Neural cell (in vitro differentiated cells): ENCODE results near the gene GAB2. TPM values are rescaled to one million over a fixed set of nuclear protein-coding genes. Genes with fewer than 3 reads are reported as not detected.

Experiments
- H2AFZ ChIP-seq: fragments of 200-600, 300-800 bp; sonication (generic), shearing (Covaris generic); 2 replicates; pipeline ENCODE4 v1.6.0; 2014; ENCODE audit warnings: low read depth, mild to moderate bottlenecking, antibody characterized with exemption, low read length, moderate library complexity
- H3F3A ChIP-seq: fragments of 200-600 bp; shearing (Covaris generic); 2 replicates; pipeline ENCODE4 v1.6.1; 2016; ENCODE audit warnings: mild to moderate bottlenecking, moderate library complexity, mixed read lengths, antibody characterized with exemption, low read length; ENCODE audit not compliant: insufficient read depth, poor library complexity, severe bottlenecking
- H3K27ac ChIP-seq: fragments of 200-600, 300-800 bp; sonication (generic), shearing (Covaris generic); 2 replicates; pipeline ENCODE4 v1.5.1; 2014; ENCODE audit warnings: mild to moderate bottlenecking, low read length, moderate library complexity
- H3K27me3 ChIP-seq: fragments of 300-800, 200-600 bp; sonication (generic), shearing (Covaris generic); 2 replicates; pipeline ENCODE4 v1.6.0; 2014; ENCODE audit warnings: mild to moderate bottlenecking, low read depth, low read length, moderate library complexity; ENCODE audit not compliant: insufficient read depth
- H3K36me3 ChIP-seq: fragments of 300-800, 200-600 bp; sonication (generic), shearing (Covaris generic); 2 replicates; pipeline ENCODE4 v1.5.1; 2014; ENCODE audit warnings: mild to moderate bottlenecking, antibody characterized with exemption, low read length, moderate library complexity; ENCODE audit not compliant: insufficient read depth
- H3K4me2 ChIP-seq: fragments of 300-800, 200-600 bp; sonication (generic), shearing (Covaris generic); 2 replicates; pipeline ENCODE4 v1.6.0; 2014; ENCODE audit warnings: mild to moderate bottlenecking, low read length
- H3K4me3 ChIP-seq: fragments of 300-800, 200-600 bp; sonication (generic), shearing (Covaris generic); 2 replicates; pipeline ENCODE4 v1.5.1; 2014; ENCODE audit warnings: mild to moderate bottlenecking, low read length, moderate library complexity
- H3K79me2 ChIP-seq: fragments of 200-600 bp; shearing (Covaris generic); replicated peaks from 2 replicates; pipeline ENCODE4 v1.6.0; 2014; ENCODE audit warnings: mild to moderate bottlenecking, low read length, moderate library complexity; ENCODE audit not compliant: insufficient read depth
- H3K9ac ChIP-seq: fragments of 300-800, 200-600 bp; sonication (generic), shearing (Covaris generic); 2 replicates; pipeline ENCODE4 v1.6.1; 2016; ENCODE audit warnings: mild to moderate bottlenecking, low read length, mixed read lengths
- H3K9me2 ChIP-seq: fragments of 200-600 bp; shearing (Covaris generic); 2 replicates; pipeline ENCODE4 v1.6.1; 2016; ENCODE audit warnings: mild to moderate bottlenecking, low read length, mixed read lengths; ENCODE audit not compliant: insufficient read depth
- H3K9me3 ChIP-seq: fragments of 200-600, 300-800 bp; sonication (generic), shearing (Covaris generic); 2 replicates; pipeline ENCODE4 v1.6.1; 2016; ENCODE audit warnings: mild to moderate bottlenecking, mixed run types, low read length, moderate library complexity, mixed read lengths
- H4K20me1 ChIP-seq: fragments of 200-600 bp; shearing (Covaris generic); 2 replicates; pipeline ENCODE4 v1.6.1; 2016; ENCODE audit warnings: mild to moderate bottlenecking, mixed run types; ENCODE audit not compliant: insufficient read depth
- EP300 ChIP-seq: fragments of 450-650 bp; conservative IDR thresholded peaks from 2 replicates; pipeline ENCODE4 v1.6.1; 2014; ENCODE audit warnings: antibody characterized with exemption, mild to moderate bottlenecking, moderate library complexity; ENCODE audit not compliant: poor library complexity, severe bottlenecking
- EZH2 ChIP-seq: fragments of 200-600, 300-800 bp; shearing (Covaris generic), sonication (generic); IDR thresholded peaks from 2 replicates; pipeline ENCODE4 v1.6.1; 2014; ENCODE audit warnings: antibody characterized with exemption, low read length, borderline replicate concordance, mild to moderate bottlenecking; ENCODE audit not compliant: insufficient read depth, poor library complexity, severe bottlenecking
- MXI1 ChIP-seq: fragments of 450-650 bp; conservative IDR thresholded peaks from 2 replicates; pipeline ENCODE4 v1.6.1; 2014; ENCODE audit warnings: antibody characterized with exemption, mild to moderate bottlenecking; ENCODE audit not compliant: poor library complexity, severe bottlenecking
- POLR2AphosphoS5 ChIP-seq: IDR thresholded peaks from 2 replicates; pipeline ENCODE4 v1.6.1; 2012
- RAD21 ChIP-seq: fragments of 450-650 bp; conservative IDR thresholded peaks from 2 replicates; pipeline ENCODE4 v1.6.1; 2014; ENCODE audit warnings: antibody characterized with exemption, mild to moderate bottlenecking, moderate library complexity
- SMC3 ChIP-seq: fragments of 450-650 bp; conservative IDR thresholded peaks from 2 replicates; pipeline ENCODE4 v1.6.1; 2014; ENCODE audit warnings: antibody characterized with exemption, mild to moderate bottlenecking, moderate library complexity; ENCODE audit not compliant: poor library complexity
- TAF1 ChIP-seq: IDR thresholded peaks from 2 replicates; pipeline ENCODE4 v1.6.1; 2012; ENCODE audit warnings: low read depth
- polyA plus RNA-seq: library from polyadenylated mRNA; depleted of rRNA; stranded (reverse); fragments of >200 nt; gene quantifications from 2 replicates; pipeline ENCODE4 v1.2.3, GENCODE V29; 2014
- TF ChIP-seq, protein P1 (sequence below): IDR thresholded peaks from 2 replicates; pipeline ENCODE4 v1.6.1; 2012; ENCODE audit warnings: borderline replicate concordance
- TF ChIP-seq, protein P2 (sequence below): fragments of 450-650 bp; IDR thresholded peaks from 2 replicates; pipeline ENCODE4 v1.5.1; 2014; ENCODE audit warnings: antibody characterized with exemption, mild to moderate bottlenecking, moderate library complexity; ENCODE audit not compliant: poor library complexity, severe bottlenecking

GAB2 gene
- polyA plus RNA-seq, 1 donor from 2014 or later: 21.9 TPM

DNA sequence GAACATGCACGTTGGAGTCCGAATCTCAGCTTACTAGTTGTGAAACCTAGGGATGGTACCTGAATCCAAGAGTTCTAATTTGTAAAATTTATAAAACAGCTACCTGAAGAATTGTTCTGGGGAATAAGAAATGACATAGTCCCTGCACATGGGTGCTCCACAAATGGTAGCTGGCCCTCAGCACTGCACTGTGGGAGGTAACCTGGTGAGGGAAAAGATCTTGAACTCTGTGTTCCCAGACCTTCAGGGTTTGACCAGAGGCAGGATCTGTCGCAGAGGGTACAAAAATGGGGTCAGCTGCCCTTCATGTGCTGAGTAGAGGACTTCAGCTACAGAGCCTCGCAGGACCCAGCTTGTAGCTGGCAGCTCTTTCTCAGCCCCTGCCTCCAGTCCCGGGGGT is 155.4 kb downstream of the GAB2 start:
- Histone ChIP-seq H4K20me1 (no peaks in the 10 kb centered on the region), H3K79me2 (no peaks in the 10 kb centered on the region), H3K9ac (no peak overlapping the region), H3K27ac (no peak overlapping the region), H3K4me2 (no peak overlapping the region), H2AFZ (no peak overlapping the region), H3K9me3 (no peaks in the 10 kb centered on the region), H3K27me3 (no peaks in the 10 kb centered on the region), H3K36me3 (no peaks in the 10 kb centered on the region), H3K4me3 (no peak overlapping the region), H3K9me2 (no peaks in the 10 kb centered on the region), H3F3A (no peaks in the 10 kb centered on the region)
- TF ChIP-seq TAF1: no peak
- TF ChIP-seq, protein P1, sequence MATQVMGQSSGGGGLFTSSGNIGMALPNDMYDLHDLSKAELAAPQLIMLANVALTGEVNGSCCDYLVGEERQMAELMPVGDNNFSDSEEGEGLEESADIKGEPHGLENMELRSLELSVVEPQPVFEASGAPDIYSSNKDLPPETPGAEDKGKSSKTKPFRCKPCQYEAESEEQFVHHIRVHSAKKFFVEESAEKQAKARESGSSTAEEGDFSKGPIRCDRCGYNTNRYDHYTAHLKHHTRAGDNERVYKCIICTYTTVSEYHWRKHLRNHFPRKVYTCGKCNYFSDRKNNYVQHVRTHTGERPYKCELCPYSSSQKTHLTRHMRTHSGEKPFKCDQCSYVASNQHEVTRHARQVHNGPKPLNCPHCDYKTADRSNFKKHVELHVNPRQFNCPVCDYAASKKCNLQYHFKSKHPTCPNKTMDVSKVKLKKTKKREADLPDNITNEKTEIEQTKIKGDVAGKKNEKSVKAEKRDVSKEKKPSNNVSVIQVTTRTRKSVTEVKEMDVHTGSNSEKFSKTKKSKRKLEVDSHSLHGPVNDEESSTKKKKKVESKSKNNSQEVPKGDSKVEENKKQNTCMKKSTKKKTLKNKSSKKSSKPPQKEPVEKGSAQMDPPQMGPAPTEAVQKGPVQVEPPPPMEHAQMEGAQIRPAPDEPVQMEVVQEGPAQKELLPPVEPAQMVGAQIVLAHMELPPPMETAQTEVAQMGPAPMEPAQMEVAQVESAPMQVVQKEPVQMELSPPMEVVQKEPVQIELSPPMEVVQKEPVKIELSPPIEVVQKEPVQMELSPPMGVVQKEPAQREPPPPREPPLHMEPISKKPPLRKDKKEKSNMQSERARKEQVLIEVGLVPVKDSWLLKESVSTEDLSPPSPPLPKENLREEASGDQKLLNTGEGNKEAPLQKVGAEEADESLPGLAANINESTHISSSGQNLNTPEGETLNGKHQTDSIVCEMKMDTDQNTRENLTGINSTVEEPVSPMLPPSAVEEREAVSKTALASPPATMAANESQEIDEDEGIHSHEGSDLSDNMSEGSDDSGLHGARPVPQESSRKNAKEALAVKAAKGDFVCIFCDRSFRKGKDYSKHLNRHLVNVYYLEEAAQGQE: no peak
- no peak for TF ChIP-seq RAD21

DNA sequence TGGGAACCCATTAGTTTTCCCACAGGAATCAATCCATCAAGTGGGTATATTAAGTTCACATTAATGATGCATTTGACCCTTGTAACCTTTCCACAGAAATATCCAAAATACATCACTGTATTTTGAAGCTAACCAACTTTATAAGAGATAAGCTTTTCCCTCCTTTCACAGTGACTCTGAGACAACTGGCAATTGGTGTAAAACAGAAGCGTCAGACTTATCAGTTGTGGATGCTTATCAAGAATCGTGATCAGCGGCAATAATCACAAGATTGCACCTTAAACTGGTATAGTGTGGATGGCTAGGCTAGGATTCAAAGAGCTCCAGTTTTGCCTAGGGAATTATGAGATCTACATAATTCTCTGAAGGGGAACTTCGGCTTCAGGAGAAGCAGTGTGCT is 155.8 kb downstream of the GAB2 start:
- H3K9ac ChIP-seq: no peak overlapping the region
- H3K27ac ChIP-seq: no peak overlapping the region
- no peak overlapping the region for H3K4me2 ChIP-seq
- H3K79me2 ChIP-seq: no peaks in the 10 kb centered on the region
- H3K9me3 ChIP-seq: no peaks in the 10 kb centered on the region
- H3K27me3 ChIP-seq: no peaks in the 10 kb centered on the region
- H3K4me3 ChIP-seq: no peak overlapping the region
- H3K36me3 ChIP-seq: no peaks in the 10 kb centered on the region
- TF ChIP-seq RAD21: no peak
- TF ChIP-seq POLR2AphosphoS5: no peak
- no peaks in the 10 kb centered on the region for H3K9me2 ChIP-seq
- no peaks in the 10 kb centered on the region for H4K20me1 ChIP-seq
- no peak overlapping the region for H2AFZ ChIP-seq
- H3F3A ChIP-seq: no peaks in the 10 kb centered on the region

DNA sequence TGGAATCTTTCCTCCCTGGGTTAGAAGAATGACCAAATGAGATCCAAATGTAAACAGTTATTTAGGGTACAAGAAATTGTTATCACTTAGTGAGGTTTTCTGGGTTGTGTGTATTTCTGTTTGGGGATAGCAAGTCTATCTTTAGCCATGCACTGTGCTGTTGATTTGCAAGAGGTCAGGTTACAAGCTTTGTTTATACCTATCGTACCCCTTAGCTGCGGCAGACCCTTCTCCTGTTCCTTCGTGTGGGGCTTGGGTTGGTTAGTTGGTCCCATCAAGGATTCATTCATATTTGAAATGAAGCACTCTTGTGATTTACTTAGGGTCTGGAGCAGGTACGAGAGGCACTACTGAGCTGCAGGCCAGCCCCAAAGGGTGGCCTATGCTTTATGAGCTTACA is 156.3 kb downstream of the GAB2 start:
- Histone ChIP-seq H3K9me2 (no peaks in the 10 kb centered on the region), H3F3A (no peaks in the 10 kb centered on the region), H2AFZ (no peak overlapping the region), H3K27ac (no peak overlapping the region), H3K4me3 (no peak overlapping the region), H3K27me3 (no peaks in the 10 kb centered on the region), H3K36me3 (no peaks in the 10 kb centered on the region), H3K79me2 (no peaks in the 10 kb centered on the region), H3K9me3 (no peaks in the 10 kb centered on the region), H3K4me2 (no peak overlapping the region), H4K20me1 (no peaks in the 10 kb centered on the region), H3K9ac (no peak overlapping the region)
- TF ChIP-seq EP300 (no peak), EZH2 (no peak), RAD21 (no peak), MXI1 (no peak), POLR2AphosphoS5 (no peak), TAF1 (no peak), SMC3 (no peak)
- TF ChIP-seq, protein P1: no peak
- TF ChIP-seq, protein P2, sequence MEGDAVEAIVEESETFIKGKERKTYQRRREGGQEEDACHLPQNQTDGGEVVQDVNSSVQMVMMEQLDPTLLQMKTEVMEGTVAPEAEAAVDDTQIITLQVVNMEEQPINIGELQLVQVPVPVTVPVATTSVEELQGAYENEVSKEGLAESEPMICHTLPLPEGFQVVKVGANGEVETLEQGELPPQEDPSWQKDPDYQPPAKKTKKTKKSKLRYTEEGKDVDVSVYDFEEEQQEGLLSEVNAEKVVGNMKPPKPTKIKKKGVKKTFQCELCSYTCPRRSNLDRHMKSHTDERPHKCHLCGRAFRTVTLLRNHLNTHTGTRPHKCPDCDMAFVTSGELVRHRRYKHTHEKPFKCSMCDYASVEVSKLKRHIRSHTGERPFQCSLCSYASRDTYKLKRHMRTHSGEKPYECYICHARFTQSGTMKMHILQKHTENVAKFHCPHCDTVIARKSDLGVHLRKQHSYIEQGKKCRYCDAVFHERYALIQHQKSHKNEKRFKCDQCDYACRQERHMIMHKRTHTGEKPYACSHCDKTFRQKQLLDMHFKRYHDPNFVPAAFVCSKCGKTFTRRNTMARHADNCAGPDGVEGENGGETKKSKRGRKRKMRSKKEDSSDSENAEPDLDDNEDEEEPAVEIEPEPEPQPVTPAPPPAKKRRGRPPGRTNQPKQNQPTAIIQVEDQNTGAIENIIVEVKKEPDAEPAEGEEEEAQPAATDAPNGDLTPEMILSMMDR: no peak
